Renal cortex interstitium (tissue), 11 donors: ENCODE results near the gene GMPPA. TPM values are rescaled to one million over a fixed set of nuclear protein-coding genes. Genes with fewer than 3 reads are reported as not detected.

Source experiments
- DNase-seq, 11 donors: peaks; one replicate each; pipeline ENCODE4 v3.0.0-alpha.2; 2013; ENCODE audit warnings: low read depth in 9 of 11, low spot score in 4 of 11; ENCODE audit errors: extremely low read depth in 1 of 11
- polyA plus RNA-seq, 3 donors: library from polyadenylated mRNA; unstranded; fragments of 120-200 nt; gene quantifications; one replicate each; pipeline ENCODE4 v1.2.1, GENCODE V29; 2013; ENCODE audit not compliant: insufficient read length in 3 of 3

GMPPA gene
- polyA plus RNA-seq, 3 donors: 33.5 to 36.8 (median 34.1) TPM

DNA sequence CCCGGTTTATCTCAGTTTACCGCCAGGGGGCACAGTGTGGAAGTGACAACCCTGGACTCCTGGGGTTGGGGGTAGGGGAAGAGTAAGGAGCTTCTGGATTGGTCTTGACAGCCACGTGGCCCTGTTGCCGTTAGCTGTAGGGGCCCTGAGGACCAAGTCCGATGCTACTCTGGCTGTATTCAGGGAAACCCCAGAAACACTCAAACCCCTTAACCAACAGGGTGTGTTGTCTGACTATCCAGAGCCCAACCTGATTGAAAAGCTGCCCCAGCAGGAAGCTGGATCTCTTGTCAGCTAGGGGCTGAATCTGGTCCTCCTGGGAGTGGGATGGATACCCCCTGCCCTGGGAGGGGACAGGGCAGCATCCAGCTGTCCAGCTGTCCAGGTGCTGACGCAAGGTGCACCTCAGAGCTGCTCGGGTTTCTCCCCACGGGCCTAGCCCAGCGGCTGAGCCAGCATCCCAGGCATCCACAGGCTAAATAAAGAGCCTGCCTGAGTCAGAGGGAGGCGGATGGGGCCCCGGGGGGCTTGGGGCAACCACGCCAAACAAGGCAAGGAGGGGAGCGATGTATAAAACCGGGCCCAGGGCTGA, 3.1 kb upstream of the GMPPA start:
- DNase-seq: no peak

DNA sequence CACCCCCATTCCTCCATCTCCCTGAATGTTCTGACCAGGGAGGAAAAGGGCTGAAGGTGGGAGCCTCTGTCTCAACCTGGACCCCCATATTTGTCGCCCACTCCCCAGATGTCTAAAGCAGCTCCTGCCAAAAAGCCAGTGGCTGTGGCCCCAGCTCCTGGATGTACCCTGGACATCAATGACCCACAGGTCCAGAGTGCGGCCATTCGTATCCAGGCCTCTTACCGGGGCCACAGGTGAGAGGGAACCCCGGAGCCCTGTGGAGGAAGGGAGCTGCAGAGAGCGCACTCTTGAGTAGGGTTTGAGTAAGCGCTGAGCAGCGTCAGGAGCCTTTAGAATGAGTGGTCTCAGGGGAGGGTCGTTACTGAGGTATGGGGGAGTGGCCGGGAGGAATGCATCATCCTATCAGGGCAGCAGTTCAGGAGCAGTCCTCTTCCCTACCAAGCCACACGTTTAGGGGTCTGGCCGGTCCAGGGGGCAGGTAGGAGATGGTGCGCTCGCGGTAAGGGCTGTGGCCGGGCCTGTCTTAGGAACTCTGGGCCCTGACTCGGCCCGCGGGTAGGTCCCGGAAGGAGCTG, 2.4 kb upstream of the GMPPA start:
- no peak for DNase-seq

DNA sequence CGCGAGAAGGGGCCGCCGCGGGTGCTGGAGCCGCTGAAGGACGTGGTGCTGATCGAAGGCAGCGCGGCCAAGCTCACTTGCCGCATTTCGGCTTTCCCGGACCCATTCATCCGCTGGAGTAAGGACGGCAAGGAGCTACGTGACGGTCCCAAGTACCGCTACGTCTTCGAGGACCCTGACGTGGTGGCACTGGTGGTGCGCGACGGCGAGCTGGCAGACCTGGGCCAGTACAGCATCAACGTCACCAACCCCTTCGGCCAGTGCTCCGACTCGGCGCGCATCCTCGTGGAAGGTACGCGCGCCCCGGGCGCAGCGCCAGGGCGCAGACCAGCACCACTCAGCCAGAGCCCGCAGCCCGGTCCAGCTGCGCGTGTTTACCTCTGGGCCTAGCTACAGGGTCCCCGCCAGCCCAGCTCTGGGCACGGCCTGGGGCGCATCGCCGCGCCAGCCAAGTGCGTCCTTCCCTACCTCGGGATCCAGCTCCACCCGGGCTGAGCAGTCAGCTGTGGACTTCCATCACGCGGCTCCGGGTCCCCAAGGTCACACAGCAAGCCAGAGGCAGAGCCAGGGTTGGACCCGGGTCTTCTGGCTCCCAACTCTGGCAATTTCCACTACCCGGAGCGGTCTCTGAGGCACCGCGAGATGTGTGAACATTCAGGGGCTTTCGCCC, 1.7 kb upstream of the GMPPA start:
- DNase-seq: no peak

DNA sequence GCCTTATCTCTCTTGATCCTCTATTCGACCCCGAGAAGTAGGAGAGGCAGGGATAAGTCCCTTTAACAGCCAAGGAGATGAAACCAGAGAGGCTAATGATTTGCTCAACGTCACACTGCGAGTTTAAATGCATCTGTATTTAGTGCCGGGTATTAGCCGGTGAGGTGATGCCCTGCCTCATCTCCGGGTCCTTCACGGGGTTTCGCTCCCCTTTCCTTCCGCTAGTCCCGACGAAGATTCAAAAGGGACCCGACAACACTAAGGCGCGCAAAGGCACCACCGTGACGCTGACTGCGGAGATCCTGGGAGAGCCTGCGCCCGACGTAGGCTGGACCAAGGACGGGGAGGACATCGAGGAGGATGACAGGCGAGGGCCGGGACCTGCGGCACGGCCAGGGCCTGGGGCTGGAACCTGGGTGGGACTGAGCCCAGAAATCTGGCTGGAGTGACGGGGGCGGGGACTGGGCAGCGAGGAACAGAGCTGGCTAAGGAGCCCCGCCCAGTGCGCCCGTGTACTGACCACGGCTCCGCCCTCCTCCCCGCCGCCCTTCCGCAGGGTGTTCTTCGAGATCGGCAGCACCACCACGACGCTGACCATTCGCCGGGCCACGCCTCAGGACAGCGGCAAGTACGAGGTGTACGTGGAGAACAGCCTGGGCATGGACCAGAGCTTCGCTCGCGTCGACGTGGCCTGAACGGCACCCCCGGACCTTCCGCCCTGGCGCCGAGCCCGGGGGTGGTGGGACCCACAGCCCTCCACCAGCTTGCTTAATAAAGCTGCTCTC, 1.0 kb upstream of the GMPPA start:
- DNase-seq: no peak

DNA sequence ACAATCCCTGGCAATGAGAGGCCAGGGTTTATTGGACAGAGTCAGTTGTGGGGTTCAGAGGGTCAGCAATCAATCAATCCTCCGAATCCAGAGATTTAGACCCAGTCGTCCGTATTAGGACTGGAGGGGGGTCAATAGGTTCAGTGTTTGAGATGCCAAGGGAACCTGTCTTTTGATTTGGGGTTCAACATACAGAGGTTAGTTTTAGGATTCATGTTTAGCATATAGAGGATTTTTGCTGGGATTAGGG, 292 bp downstream of the GMPPA start:
- DNase-seq: no peak

DNA sequence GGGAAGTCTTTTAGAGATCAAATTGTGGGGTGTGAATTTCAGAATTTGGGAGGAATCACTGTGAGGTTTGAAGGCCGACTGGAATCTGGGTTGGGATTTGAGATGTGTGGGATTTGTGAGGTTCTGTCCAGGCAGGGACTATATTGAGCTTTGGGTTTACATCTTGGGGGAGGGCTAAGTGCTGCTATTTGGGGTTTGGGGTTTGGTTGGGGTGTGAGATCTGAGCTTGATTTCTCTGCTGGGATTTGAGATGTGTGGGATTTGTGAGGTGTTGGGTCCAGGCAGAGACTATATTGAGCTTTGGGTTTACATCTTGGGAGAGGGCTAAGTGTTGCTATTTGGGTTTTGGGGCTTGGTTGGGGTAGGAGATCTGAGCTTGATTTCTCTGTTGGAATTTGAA, 864 bp downstream of the GMPPA start:
- DNase-seq: no peak

DNA sequence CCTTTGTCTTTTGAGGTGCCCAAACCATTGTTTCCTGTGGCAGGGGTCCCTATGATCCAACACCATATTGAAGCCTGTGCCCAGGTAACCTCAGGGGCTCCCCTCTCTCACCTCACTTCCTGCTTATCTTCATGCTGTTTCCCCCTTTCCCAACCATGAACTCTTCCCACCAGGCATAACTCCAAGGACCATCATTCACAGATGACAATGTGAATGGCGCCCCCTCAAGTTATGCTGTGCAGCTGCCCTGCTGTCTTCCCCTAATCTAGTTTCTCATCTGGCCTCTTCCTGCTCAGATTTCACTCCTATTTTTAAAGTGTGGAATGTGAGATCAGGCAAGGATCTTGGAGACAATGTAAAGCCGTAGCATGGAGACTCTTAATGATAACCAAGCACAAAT, 1.4 kb downstream of the GMPPA start:
- DNase-seq: no peak

DNA sequence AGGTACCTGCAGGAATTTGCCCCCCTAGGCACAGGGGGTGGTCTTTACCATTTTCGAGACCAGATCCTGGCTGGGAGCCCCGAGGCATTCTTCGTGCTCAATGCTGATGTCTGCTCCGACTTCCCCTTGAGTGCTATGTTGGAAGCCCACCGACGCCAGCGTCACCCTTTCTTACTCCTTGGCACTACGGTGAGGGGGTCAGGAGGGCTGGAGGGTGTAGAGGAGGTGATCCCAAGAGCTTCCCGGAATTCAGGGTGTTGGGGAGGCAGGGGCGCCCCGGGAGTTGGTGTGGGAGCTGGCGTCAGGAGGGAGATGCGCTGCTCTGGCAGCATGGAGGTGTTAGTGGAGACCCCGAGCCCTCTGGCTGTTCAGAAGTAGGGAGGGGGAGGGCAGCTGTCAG, 3.2 kb downstream of the GMPPA start:
- no peak for DNase-seq

DNA sequence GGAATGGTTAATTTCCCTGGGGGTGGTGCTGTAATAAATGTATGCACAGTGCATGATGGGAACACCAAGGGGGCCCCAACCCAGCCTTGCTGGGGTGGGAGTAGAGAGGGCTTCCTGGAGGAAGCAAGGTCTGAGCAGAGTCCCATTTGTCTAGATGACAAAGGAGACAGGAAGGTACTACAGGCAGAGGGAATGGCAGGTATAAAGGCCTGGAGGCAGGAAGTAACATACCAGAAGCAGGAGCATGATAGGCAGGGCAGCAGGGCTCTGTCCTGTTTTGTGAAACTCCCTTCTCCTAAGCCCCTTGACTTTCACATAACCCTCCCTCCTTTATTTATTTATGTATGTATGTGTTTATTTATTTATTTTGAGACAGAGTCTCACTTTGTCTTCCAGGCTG, 3.9 kb downstream of the GMPPA start:
- no peak for DNase-seq

DNA sequence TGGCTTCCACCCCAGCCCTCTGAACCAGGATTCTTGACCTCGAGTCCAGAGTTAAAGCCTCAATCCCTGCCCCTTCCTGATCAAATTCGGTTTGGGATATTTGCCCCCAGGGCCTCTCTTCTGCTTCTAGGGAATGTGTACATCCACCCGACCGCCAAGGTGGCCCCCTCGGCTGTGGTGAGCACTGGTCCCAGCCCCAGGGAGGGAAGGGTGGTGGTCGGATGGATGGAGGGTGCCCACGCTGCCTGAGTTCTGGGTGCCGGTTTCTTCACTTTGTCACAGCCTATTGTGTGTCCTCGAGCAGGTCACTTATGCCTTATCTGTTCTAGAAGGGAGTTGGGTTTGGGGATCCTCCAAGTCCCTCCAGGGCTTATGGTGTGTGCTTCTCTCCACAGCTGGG, 6.9 kb downstream of the GMPPA start:
- no peak for DNase-seq

DNA sequence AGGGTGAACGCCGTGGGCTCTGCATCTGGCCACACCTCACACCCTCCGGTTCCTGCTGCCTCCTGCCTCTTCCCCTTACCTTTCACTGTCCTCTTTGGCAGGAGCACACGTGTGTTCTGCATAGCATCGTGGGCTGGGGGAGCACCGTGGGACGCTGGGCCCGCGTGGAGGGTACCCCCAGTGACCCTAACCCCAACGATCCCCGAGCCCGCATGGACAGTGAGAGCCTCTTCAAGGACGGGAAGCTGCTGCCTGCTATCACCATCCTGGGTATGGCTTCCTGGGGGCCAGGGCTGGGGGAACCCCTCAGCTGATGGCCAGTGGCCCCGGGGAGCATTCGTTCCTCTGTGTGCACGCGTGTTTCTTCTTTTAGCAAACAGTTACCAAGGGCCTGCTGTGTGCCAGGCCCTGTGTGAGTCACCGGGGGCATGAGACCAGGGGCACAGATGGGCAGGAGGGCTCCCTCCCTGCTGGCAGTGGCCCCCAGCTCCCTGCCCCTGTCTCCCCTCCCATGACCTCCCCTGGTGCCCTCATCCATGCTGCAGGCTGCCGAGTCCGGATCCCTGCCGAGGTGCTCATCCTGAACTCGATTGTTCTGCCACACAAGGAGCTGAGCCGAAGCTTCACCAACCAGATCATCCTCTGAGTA, 7.6 kb downstream of the GMPPA start:
- DNase-seq: no peak

DNA sequence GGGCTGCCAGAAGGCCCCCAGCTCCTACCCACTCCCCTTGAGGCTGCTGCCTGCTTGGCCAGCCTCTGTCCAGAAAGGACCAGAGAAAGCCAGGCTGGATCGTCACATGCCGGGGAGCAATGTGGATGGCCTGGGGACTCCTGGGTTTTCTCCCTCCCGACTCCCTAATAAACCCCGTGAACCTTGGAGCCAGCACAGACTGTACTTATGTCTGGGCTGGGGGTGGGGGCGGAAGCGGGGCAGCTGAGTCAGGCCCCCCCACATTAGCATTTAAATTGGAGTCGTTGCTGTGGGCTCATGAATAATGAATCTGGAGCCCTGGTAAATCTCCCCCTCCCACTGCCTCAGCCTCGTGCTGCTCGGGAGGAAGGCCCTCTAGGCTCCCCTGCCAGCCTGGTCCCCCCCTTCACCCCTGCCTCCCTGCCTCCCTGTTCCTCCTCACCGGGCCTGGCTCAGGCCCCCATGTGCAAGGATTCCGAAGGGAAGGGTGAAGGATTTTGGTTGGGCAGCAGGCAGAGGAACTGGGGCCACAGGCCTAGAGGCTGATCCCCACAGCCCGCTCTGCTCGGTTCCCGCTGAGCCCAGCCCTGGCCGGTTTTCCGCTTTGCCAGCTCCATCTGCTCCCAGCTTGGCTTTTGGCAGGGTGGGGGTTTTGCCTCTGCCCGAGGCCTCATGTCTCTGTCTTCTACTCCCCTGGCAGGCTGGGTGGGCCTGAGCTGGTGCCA, 8.3 kb downstream of the GMPPA start:
- no peak for DNase-seq

DNA sequence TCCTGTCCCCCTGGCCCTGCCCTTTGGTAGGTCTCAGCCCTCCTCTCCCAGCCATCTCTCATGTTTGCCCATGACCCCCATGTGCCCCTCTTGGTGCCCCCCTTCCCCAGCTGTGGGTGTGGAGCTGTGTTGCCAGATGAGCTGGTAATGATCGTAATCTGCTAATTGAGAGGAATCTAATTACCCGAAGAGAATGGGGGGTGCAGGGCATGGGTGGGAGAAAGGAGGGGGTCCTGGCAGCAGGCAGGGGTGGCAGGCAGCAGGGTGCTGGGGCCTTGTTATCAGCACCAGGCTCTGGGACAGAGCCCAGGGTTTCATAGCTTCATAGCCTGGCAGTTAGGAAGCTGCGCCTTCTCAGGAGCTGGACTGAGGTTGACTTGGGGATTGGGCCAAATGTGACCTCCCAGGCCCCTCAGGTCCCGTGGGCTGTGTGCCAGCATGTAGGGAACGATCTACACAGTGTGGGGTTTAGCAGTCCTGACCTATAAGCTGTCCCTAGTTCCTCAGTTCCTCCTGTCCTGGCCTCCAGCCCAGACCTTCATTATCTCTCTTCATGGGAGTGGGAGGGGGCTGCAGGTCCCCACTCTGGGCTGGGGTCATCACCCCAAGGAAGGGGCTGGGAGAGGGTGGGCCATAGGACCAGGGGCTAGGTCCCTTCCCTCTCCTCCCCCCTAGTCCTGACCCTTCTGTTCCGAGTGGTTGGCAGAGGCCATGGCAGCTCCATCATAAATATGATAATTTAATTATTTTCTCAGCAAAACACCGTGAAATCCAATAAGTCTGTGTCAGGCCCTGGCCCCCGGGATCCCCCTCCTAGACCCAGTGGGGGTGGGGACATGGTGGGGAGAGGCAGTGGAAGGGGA, 9.1 kb downstream of the GMPPA start:
- no peak for DNase-seq

DNA sequence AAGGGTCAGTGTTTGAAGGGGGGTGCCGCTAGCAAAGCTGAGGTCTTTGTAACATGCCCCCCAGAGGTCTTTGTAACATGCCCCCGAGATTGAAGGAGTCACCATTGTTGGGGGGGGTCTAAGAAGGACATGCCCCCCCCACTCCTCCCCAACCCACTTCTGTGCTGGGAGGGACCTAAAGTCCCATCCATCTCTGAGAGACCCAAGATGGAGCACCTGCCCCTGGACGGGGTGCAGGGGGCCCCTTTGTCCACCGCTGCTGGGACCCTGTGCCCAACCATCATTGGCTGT, 9.7 kb downstream of the GMPPA start:
- DNase-seq: no peak

DNA sequence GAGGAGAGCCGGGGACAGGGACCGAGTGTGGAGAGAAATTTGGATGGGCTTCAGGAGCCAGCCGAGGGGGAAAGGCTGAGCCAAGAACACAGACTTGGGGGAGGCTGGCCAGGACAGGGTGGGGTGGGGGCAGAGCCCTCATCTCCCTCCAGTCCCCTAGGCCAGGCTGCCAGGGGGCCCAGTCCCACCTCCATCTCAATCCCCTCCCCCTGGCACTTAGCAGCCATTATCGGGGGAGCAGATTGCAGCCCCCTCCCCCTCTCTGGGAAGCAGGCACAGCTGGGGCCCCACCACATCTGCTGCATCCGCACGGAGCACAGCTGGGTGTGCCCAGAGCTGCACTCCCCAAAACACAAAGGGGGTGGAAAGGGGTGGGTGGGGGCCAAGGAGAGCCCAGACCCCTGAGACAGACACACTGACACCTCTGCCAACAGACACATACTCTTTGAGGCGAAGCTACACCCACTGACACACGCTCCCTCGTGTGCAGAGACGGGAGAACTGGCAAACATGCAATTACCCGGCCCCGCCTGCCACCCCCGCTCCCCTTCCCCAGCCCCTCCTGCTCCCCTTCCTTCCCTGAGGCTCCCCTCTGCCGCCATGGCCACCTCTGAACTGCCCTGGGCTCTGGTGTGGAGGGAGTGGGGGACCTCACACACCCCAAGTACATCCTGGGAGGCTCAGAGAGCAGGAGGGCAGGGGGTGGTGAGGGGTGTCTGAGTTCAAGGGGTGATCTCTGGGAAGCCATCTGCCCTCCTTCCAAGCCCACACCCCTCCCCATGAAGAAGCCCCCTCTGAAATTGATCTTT, 10.5 kb downstream of the GMPPA start:
- no peak for DNase-seq

DNA sequence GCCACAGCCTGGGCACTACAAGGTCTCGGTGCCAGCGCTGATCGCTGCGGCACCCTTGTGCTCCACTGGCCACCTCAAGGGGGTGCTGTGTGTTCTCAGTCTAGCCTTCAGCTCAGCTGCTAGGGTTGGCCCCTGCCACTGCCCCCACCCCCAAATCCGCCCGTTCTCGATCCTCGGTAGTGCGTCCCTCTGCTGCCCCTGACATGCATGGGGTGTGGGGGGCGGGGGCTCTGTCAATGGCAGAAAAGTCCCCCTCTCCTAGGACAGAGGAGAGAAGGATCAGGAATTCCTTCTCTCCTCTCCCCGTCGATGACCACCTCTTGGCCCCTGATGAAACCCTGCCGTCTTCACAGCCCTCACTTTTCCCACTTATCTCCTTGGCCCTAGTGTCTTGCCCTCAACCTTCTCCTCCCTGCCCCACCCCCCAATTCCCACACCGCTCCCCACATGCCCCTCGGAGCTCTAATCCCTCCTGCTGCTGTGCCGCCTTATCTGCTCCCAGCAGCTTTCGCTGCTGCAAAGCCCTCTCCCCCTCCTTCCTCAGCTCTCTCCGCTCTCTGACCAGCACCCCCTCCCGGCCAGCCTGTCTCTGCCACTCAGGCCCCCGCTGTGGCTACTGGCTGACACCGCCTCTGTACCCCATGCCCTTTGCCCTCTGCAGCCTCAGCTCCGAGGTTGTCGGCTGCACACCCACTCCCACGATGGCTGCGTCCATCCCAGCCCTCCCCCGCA, 11.3 kb downstream of the GMPPA start:
- DNase-seq: no peak

DNA sequence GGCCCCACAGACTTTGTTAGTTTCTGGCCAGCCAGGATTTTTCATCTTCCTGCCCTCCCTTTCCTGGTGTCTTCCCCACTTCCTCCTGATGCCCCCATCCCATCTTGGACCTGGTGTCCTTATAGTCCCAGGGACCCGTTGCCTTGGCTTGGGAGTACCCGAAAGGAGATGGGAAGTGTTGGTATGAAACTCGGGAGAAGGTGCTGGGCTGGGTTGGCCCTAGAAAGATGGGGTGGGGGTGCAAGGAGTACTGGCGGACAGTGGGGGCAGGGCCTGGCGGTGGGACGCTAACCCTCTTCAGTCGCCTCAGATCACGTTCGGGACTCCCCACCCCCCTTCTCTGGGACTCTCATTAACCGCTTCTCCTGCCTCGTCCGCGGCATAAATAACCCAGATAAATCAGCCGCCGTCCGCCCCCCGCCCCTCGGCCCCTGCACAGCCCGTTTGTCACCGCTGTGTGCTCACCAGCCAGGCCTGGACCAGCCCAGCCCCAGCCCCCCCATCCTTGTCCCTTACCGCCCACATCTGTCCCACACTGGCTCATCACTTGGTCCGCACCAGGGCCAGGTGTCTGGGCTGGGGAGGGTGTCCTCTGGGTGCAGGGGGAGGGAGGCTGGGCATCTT, 11.9 kb downstream of the GMPPA start:
- DNase-seq: no peak
